Gastroesophageal sphincter (tissue), 4 donors: Measurements from ENCODE around the gene ARMH1. TPM values are rescaled to one million over a fixed set of nuclear protein-coding genes. Genes with fewer than 3 reads are reported as not detected.

Experiments used
- ATAC-seq: fragments of 150-250 bp; one replicate; pipeline ENCODE4 v1.9.1; 2016; ENCODE audit warnings: mild to moderate bottlenecking, moderate library complexity
- H3K27ac ChIP-seq, 4 donors: fragments of 200-600 bp; sonication (generic) in 3 of 4; 1 replicate in 3 of 4; 2 replicates in 1 of 4; pipeline ENCODE4 v1.5.1; 2016 to 2019
- H3K27me3 ChIP-seq: fragments of 200-600 bp; sonication (generic); one replicate; pipeline ENCODE4 v1.5.1; 2019
- H3K36me3 ChIP-seq, 2 donors: fragments of 200-600 bp; sonication (generic); one replicate each; pipeline ENCODE4 v1.5.1; 2019; ENCODE audit warnings: control low read depth in 1 of 2
- H3K4me1 ChIP-seq, 3 donors: fragments of 200-600 bp; sonication (generic); 1 replicate in 2 of 3; 2 replicates in 1 of 3; pipeline ENCODE4 v1.5.1; 2016 to 2019; ENCODE audit warnings: control low read depth in 2 of 3
- H3K4me3 ChIP-seq, 2 donors: fragments of 200-600 bp; sonication (generic); one replicate each; pipeline ENCODE4 v1.5.1; 2019; ENCODE audit warnings: mild to moderate bottlenecking in 1 of 2, moderate library complexity in 1 of 2
- H3K9me3 ChIP-seq, 3 donors: fragments of 200-600 bp; sonication (generic); one replicate each; pipeline ENCODE4 v1.5.1; 2017 to 2019; ENCODE audit warnings: control low read depth in 2 of 3
- CTCF ChIP-seq, 4 experiments: fragments of 200-600 bp in 2 of 4; fragments of 450-650 bp in 2 of 4; sonication (generic) in 1 of 4; IDR thresholded peaks; one replicate each; pipeline ENCODE4 v1.5.1; 2017 to 2019; ENCODE audit warnings: antibody characterized with exemption in 4 of 4, mild to moderate bottlenecking in 2 of 4, moderate library complexity in 2 of 4
- EP300 ChIP-seq: sonication (generic); formaldehyde crosslinking; IDR thresholded peaks from one replicate; pipeline ENCODE4 v1.6.1; 2017; ENCODE audit warnings: antibody characterized with exemption, mild to moderate bottlenecking
- POLR2A ChIP-seq, 2 donors: fragments of 450-650 bp; IDR thresholded peaks; one replicate each; pipeline ENCODE4 v1.6.1; 2017; ENCODE audit warnings: antibody characterized with exemption in 2 of 2, mild to moderate bottlenecking in 2 of 2, moderate library complexity in 1 of 2
- POLR2AphosphoS5 ChIP-seq: sonication (generic); formaldehyde crosslinking; IDR thresholded peaks from one replicate; pipeline ENCODE4 v1.6.1; 2017; ENCODE audit warnings: antibody characterized with exemption
- WGBS, 2 donors: methylation state at CpG; one replicate each; pipeline ENCODE4 v1.1.5; 2018; ENCODE audit warnings: low coverage in 1 of 2; 5-methylcytosine and 5-hydroxymethylcytosine counted together
- total RNA-seq, 4 donors: library from RNA; depleted of rRNA; stranded (reverse); fragments of >200 nt; gene quantifications; one replicate each; pipeline ENCODE4 v1.1.0, GENCODE V29; 2016

ARMH1 gene
- total RNA-seq, 4 donors from 2014 or later, result 0.66 to 3.0 (median 1.3) TPM

GRCh38 chr1:44693159-44693558 is 18.6 kb downstream of the ARMH1 start:
- Histone ChIP-seq H3K27me3 (no peaks in the 10 kb centered on the region), H3K4me1 (no peaks in the 10 kb centered on the region), H3K9me3 (no peaks in the 10 kb centered on the region), H3K4me3 (no peak overlapping the region), H3K27ac (no peak overlapping the region), H3K36me3 (peaks cover 0 to 5% of the 10 kb centered on the region in 2 donors)
- 88% methylated on average over 1 to 2 of the region's 2 CpGs for WGBS, 2 donors
- ATAC-seq, result no peak
- TF ChIP-seq EP300 (no peak), CTCF (IDR thresholded peaks at IDR 0.05) (no peak), POLR2A (IDR thresholded peaks at IDR 0.05) (no peak), POLR2AphosphoS5 (no peak)

GRCh38 chr1:44693900-44694299 is 19.4 kb downstream of the ARMH1 start:
- Histone ChIP-seq H3K27me3 (no peaks in the 10 kb centered on the region), H3K4me1 (no peaks in the 10 kb centered on the region), H3K27ac (no peak overlapping the region), H3K9me3 (no peaks in the 10 kb centered on the region), H3K4me3 (no peak overlapping the region), H3K36me3 (peaks cover 0 to 5% of the 10 kb centered on the region in 2 donors)
- WGBS, 2 donors, result 86 to 97% methylated on average over 3 of the region's 3 CpGs
- ATAC-seq, result no peak
- no peak for TF ChIP-seq POLR2AphosphoS5
- no peak for TF ChIP-seq EP300
- TF ChIP-seq POLR2A (IDR thresholded peaks at IDR 0.05), result no peak
- TF ChIP-seq CTCF (IDR thresholded peaks at IDR 0.05), result no peak

GRCh38 chr1:44694863-44695478 is 20.5 kb downstream of the ARMH1 start:
- Histone ChIP-seq H3K27me3 (no peaks in the 10 kb centered on the region), H3K27ac (no peak overlapping the region), H3K9me3 (no peaks in the 10 kb centered on the region), H3K4me3 (no peak overlapping the region), H3K4me1 (no peaks in the 10 kb centered on the region), H3K36me3 (peaks cover 0 to 5% of the 10 kb centered on the region in 2 donors)
- WGBS, 2 donors, result 100% methylated on average over 1 to 3 of the region's 7 CpGs
- TF ChIP-seq POLR2AphosphoS5, result no peak
- no peak for TF ChIP-seq EP300
- TF ChIP-seq POLR2A (IDR thresholded peaks at IDR 0.05), result no peak
- no peak for TF ChIP-seq CTCF (IDR thresholded peaks at IDR 0.05)
- no peak for ATAC-seq

- peaks cover 0 to 5% of the 10 kb centered on the region in 2 donors for H3K36me3 ChIP-seq
- ATAC-seq, result no peak
- no peaks in the 10 kb centered on the region for H3K4me1 ChIP-seq
- 90 to 95% methylated on average over 4 of the region's 4 CpGs for WGBS, 2 donors
- H3K27ac ChIP-seq, result no peak overlapping the region
- no peaks in the 10 kb centered on the region for H3K9me3 ChIP-seq
- H3K27me3 ChIP-seq, result no peaks in the 10 kb centered on the region
- TF ChIP-seq EP300, result no peak
- no peak for TF ChIP-seq POLR2AphosphoS5
- TF ChIP-seq POLR2A (IDR thresholded peaks at IDR 0.05), result no peak
- H3K4me3 ChIP-seq, result no peak overlapping the region
Measured at GRCh38 chr1:44695671-44696070, 21.2 kb downstream of the ARMH1 start.

- Histone ChIP-seq H3K36me3 (peaks cover 0 to 5% of the 10 kb centered on the region in 2 donors), H3K27ac (no peak overlapping the region), H3K9me3 (no peaks in the 10 kb centered on the region), H3K4me1 (no peaks in the 10 kb centered on the region), H3K27me3 (no peaks in the 10 kb centered on the region), H3K4me3 (no peak overlapping the region)
- no peak for ATAC-seq
- TF ChIP-seq EP300, result no peak
- TF ChIP-seq POLR2AphosphoS5, result no peak
- TF ChIP-seq CTCF (IDR thresholded peaks at IDR 0.05), result no peak
- TF ChIP-seq POLR2A (IDR thresholded peaks at IDR 0.05), result no peak
- 82 to 90% methylated on average over 3 of the region's 3 CpGs for WGBS, 2 donors
Measured at GRCh38 chr1:44696101-44696500, 21.6 kb downstream of the ARMH1 start.
